ENCODE measurements around the gene CARD9.

Gene CARD9

GRCh38 chr9:136393531-136393930 lies 20.1 kb upstream of the CARD9 start:
- Mint-ChIP-seq H3K4me1 (peaks cover 13% of the 10 kb centered on the region), H3K9me3 (no peaks in the 10 kb centered on the region), H3K4me3 (no peak overlapping the region), H3K27me3 (no peaks in the 10 kb centered on the region), H3K27ac (peak overlapping the region in 1 of 2 donors; percentile 27)
- no peak for ATAC-seq
- no peak for DNase-seq

GRCh38 chr9:136392538-136393449 lies 19.3 kb upstream of the CARD9 start:
- Mint-ChIP-seq H3K9me3 (no peaks in the 10 kb centered on the region), H3K4me1 (peaks cover 7% of the 10 kb centered on the region), H3K27ac (peak overlapping the region in 1 of 2 donors; percentile 27), H3K27me3 (no peaks in the 10 kb centered on the region), H3K4me3 (no peak overlapping the region)
- ATAC-seq, result no peak
- DNase-seq, result no peak

- DNase-seq (no peak), ATAC-seq (no peak)
- Mint-ChIP-seq H3K4me1 (peaks cover 9% of the 10 kb centered on the region), H3K4me3 (no peak overlapping the region), H3K9me3 (no peaks in the 10 kb centered on the region), H3K27me3 (no peaks in the 10 kb centered on the region), H3K27ac (no peak overlapping the region)
These were observed 18.5 kb upstream of the CARD9 start for GRCh38 chr9:136391737-136392537.

- H3K9me3 Mint-ChIP-seq, result no peaks in the 10 kb centered on the region
- DNase-seq, result no peak
- H3K4me3 Mint-ChIP-seq, result no peak overlapping the region
- H3K27me3 Mint-ChIP-seq, result no peaks in the 10 kb centered on the region
- peaks cover 28% of the 10 kb centered on the region for H3K4me1 Mint-ChIP-seq
- no peak overlapping the region for H3K27ac Mint-ChIP-seq
- ATAC-seq, result no peak
These were observed 15.9 kb upstream of the CARD9 start for GRCh38 chr9:136389396-136389795.

GRCh38 chr9:136387217-136387616 lies 13.7 kb upstream of the CARD9 start:
- Mint-ChIP-seq H3K4me3 (no peak overlapping the region), H3K9me3 (no peaks in the 10 kb centered on the region), H3K27me3 (no peaks in the 10 kb centered on the region), H3K27ac (no peak overlapping the region), H3K4me1 (peaks cover 34% of the 10 kb centered on the region)
- DNase-seq, result no peak
- ATAC-seq, result no peak

- H3K4me3 Mint-ChIP-seq, result peak overlapping the region in 1 of 2 donors; percentile 10
- no peaks in the 10 kb centered on the region for H3K9me3 Mint-ChIP-seq
- H3K27ac Mint-ChIP-seq, result peak overlapping the region; percentile 31 to 37
- no peak for DNase-seq
- no peak for ATAC-seq
- H3K4me1 Mint-ChIP-seq, result peaks cover 34% of the 10 kb centered on the region
- no peaks in the 10 kb centered on the region for H3K27me3 Mint-ChIP-seq
These were observed 12.5 kb upstream of the CARD9 start for GRCh38 chr9:136386018-136386417.

- H3K27me3 Mint-ChIP-seq, result no peaks in the 10 kb centered on the region
- peaks cover 34% of the 10 kb centered on the region for H3K4me1 Mint-ChIP-seq
- DNase-seq (peak; percentile 51 to 70), ATAC-seq (peak; percentile 95)
- no peaks in the 10 kb centered on the region for H3K9me3 Mint-ChIP-seq
- H3K27ac Mint-ChIP-seq, result peak overlapping the region; percentile 27 to 80
- H3K4me3 Mint-ChIP-seq, result peak overlapping the region; percentile 14 to 58
These were observed 11.5 kb upstream of the CARD9 start for GRCh38 chr9:136385015-136385414.

- peaks cover 34% of the 10 kb centered on the region for H3K4me1 Mint-ChIP-seq
- no peaks in the 10 kb centered on the region for H3K27me3 Mint-ChIP-seq
- no peak overlapping the region for H3K27ac Mint-ChIP-seq
- no peak overlapping the region for H3K4me3 Mint-ChIP-seq
- DNase-seq (no peak), ATAC-seq (no peak)
- H3K9me3 Mint-ChIP-seq, result no peaks in the 10 kb centered on the region
These were observed 10.0 kb upstream of the CARD9 start for GRCh38 chr9:136383436-136383835.

- Mint-ChIP-seq H3K27me3 (no peaks in the 10 kb centered on the region), H3K9me3 (no peaks in the 10 kb centered on the region), H3K4me1 (peaks cover 28% of the 10 kb centered on the region), H3K27ac (peak overlapping the region in 1 of 2 donors; percentile 59), H3K4me3 (no peak overlapping the region)
- ATAC-seq (no peak), DNase-seq (no peak)
These were observed 8.6 kb upstream of the CARD9 start for GRCh38 chr9:136381966-136382513.

GRCh38 chr9:136381311-136381710 lies 7.8 kb upstream of the CARD9 start:
- DNase-seq (no peak), ATAC-seq (no peak)
- Mint-ChIP-seq H3K4me1 (peaks cover 26% of the 10 kb centered on the region), H3K27me3 (no peaks in the 10 kb centered on the region), H3K4me3 (no peak overlapping the region), H3K9me3 (no peaks in the 10 kb centered on the region), H3K27ac (no peak overlapping the region)

GRCh38 chr9:136380381-136380780 lies 6.9 kb upstream of the CARD9 start:
- no peak for ATAC-seq
- DNase-seq, result no peak
- H3K9me3 Mint-ChIP-seq, result no peaks in the 10 kb centered on the region
- H3K4me3 Mint-ChIP-seq, result no peak overlapping the region
- H3K27ac Mint-ChIP-seq, result no peak overlapping the region
- no peaks in the 10 kb centered on the region for H3K27me3 Mint-ChIP-seq
- H3K4me1 Mint-ChIP-seq, result peaks cover 16% of the 10 kb centered on the region

GRCh38 chr9:136379891-136380290 lies 6.4 kb upstream of the CARD9 start:
- Mint-ChIP-seq H3K27me3 (no peaks in the 10 kb centered on the region), H3K4me3 (no peak overlapping the region), H3K27ac (no peak overlapping the region), H3K4me1 (peaks cover 11% of the 10 kb centered on the region), H3K9me3 (no peaks in the 10 kb centered on the region)
- no peak for ATAC-seq
- no peak for DNase-seq

GRCh38 chr9:136379401-136379800 lies 5.9 kb upstream of the CARD9 start:
- Mint-ChIP-seq H3K27me3 (no peaks in the 10 kb centered on the region), H3K27ac (no peak overlapping the region), H3K4me3 (no peak overlapping the region), H3K9me3 (no peaks in the 10 kb centered on the region), H3K4me1 (peaks cover 6% of the 10 kb centered on the region)
- no peak for ATAC-seq
- no peak for DNase-seq

- Mint-ChIP-seq H3K27ac (no peak overlapping the region), H3K27me3 (no peaks in the 10 kb centered on the region), H3K4me3 (no peak overlapping the region), H3K4me1 (peaks cover 2% of the 10 kb centered on the region), H3K9me3 (no peaks in the 10 kb centered on the region)
- ATAC-seq, result no peak
- no peak for DNase-seq
These were observed 5.5 kb upstream of the CARD9 start for GRCh38 chr9:136379003-136379287.

GRCh38 chr9:136378170-136379002 lies 4.9 kb upstream of the CARD9 start:
- Mint-ChIP-seq H3K27me3 (no peaks in the 10 kb centered on the region), H3K27ac (no peak overlapping the region), H3K9me3 (no peaks in the 10 kb centered on the region), H3K4me3 (no peak overlapping the region), H3K4me1 (peaks cover under 1% of the 10 kb centered on the region)
- ATAC-seq, result no peak
- no peak for DNase-seq

Data from stimulated activated naive CD8-positive, alpha-beta T cell treated with anti-CD3 and anti-CD28 coated beads, Interleukin-15, amount 100 ng/mL, for 72 hours (primary cell).